Measurements from ENCODE around the gene STK32A.

DNA sequence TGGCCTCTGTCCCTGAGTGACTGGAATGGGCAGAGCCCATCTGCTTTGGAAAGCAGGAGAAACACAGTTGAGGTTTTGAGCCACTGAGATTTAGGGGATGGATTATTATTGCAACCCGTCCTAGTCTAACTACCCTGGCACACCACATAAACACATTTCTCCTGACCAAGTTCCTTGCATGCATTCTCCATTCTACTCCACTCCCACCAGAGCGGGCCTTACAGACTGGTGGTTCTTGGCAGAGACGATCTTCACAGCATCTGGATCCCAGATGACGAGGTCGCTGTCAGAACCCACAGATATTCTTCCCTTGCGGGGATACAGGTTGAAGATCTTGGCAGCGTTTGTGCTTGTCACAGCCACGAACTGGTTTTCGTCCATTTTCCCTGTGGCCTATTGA, 164.0 kb downstream of the STK32A start:
- TF ChIP-seq POLR2AphosphoS5 (IDR thresholded peaks at IDR 0.05; ENCODE audit: low read depth, low read length) (no peak), ZNF274 (IDR thresholded peaks at IDR 0.05; ENCODE audit: low read depth, low read length) (no peak), POLR2A (IDR thresholded peaks at IDR 0.05; ENCODE audit: borderline replicate concordance, extremely low read depth, insufficient read depth, insufficient read length) (no peak), CBX3 (IDR thresholded peaks at IDR 0.05; ENCODE audit: low read depth) (no peak), TCF7L2 (IDR thresholded peaks at IDR 0.05; ENCODE audit: borderline replicate concordance, extremely low read depth, insufficient read depth, insufficient read length) (no peak), EZH2phosphoT487 (IDR thresholded peaks at IDR 0.05; ENCODE audit: borderline replicate concordance) (no peak), JUND (IDR thresholded peaks at IDR 0.05) (no peak)
- TF ChIP-seq, protein P1, sequence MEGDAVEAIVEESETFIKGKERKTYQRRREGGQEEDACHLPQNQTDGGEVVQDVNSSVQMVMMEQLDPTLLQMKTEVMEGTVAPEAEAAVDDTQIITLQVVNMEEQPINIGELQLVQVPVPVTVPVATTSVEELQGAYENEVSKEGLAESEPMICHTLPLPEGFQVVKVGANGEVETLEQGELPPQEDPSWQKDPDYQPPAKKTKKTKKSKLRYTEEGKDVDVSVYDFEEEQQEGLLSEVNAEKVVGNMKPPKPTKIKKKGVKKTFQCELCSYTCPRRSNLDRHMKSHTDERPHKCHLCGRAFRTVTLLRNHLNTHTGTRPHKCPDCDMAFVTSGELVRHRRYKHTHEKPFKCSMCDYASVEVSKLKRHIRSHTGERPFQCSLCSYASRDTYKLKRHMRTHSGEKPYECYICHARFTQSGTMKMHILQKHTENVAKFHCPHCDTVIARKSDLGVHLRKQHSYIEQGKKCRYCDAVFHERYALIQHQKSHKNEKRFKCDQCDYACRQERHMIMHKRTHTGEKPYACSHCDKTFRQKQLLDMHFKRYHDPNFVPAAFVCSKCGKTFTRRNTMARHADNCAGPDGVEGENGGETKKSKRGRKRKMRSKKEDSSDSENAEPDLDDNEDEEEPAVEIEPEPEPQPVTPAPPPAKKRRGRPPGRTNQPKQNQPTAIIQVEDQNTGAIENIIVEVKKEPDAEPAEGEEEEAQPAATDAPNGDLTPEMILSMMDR (IDR thresholded peaks at IDR 0.05 in 2 of 3, conservative IDR thresholded peaks at IDR 0.05 in 1 of 3; ENCODE audit: borderline replicate concordance in 1 of 3, insufficient read depth in 1 of 3, low read depth in 2 of 3, low read length in 2 of 3) = no peak
- TF ChIP-seq, protein P2, sequence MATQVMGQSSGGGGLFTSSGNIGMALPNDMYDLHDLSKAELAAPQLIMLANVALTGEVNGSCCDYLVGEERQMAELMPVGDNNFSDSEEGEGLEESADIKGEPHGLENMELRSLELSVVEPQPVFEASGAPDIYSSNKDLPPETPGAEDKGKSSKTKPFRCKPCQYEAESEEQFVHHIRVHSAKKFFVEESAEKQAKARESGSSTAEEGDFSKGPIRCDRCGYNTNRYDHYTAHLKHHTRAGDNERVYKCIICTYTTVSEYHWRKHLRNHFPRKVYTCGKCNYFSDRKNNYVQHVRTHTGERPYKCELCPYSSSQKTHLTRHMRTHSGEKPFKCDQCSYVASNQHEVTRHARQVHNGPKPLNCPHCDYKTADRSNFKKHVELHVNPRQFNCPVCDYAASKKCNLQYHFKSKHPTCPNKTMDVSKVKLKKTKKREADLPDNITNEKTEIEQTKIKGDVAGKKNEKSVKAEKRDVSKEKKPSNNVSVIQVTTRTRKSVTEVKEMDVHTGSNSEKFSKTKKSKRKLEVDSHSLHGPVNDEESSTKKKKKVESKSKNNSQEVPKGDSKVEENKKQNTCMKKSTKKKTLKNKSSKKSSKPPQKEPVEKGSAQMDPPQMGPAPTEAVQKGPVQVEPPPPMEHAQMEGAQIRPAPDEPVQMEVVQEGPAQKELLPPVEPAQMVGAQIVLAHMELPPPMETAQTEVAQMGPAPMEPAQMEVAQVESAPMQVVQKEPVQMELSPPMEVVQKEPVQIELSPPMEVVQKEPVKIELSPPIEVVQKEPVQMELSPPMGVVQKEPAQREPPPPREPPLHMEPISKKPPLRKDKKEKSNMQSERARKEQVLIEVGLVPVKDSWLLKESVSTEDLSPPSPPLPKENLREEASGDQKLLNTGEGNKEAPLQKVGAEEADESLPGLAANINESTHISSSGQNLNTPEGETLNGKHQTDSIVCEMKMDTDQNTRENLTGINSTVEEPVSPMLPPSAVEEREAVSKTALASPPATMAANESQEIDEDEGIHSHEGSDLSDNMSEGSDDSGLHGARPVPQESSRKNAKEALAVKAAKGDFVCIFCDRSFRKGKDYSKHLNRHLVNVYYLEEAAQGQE (IDR thresholded peaks at IDR 0.05; ENCODE audit: low read depth) = no peak
- TF ChIP-seq, protein P3, sequence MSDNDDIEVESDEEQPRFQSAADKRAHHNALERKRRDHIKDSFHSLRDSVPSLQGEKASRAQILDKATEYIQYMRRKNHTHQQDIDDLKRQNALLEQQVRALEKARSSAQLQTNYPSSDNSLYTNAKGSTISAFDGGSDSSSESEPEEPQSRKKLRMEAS (IDR thresholded peaks at IDR 0.05) = no peak
- TF ChIP-seq, protein P4, sequence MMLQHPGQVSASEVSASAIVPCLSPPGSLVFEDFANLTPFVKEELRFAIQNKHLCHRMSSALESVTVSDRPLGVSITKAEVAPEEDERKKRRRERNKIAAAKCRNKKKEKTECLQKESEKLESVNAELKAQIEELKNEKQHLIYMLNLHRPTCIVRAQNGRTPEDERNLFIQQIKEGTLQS (IDR thresholded peaks at IDR 0.05) = no peak
